Measurements from ENCODE around the gene SMC5. TPM values are rescaled to one million over a fixed set of nuclear protein-coding genes. Genes with fewer than 3 reads are reported as not detected.

SMC5 gene
- total and polyA plus RNA-seq, 5 donors, result 7.7 to 24.4 (median 15.8) TPM

DNA sequence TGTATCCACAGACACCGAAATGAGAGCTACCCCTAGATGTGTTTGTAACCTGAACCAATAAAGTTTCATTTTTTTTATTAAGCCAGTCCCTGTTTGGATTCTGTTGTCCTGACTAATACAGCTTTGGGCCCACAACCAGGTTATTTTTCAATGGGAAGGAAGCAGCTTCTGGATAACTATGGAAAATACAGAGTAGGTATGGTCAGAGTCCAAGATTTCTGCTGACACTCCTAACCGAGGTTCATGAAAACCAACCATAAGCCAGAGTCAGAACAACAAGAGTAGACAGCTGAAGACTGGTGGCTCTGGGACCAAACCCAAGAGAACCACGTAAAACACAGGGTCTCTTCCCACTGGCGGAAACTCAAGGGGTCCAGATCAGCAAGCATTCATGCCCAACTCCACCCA, 144.8 kb downstream of the SMC5 start:
- DNase-seq, result no peak
- H3K4me1 ChIP-seq (ENCODE audit: control insufficient read depth, insufficient read depth, low read length), result peaks cover 49% of the 10 kb centered on the region
- WGBS, result 50% methylated on average over 4 of the region's 4 CpGs
- ATAC-seq, result peak; percentile 27 to 57
- no peak overlapping the region for H3K4me3 ChIP-seq (ENCODE audit: low read length)
- H3K9me3 ChIP-seq (ENCODE audit: control insufficient read depth, low read length), result no peaks in the 10 kb centered on the region
- H3K27ac ChIP-seq (ENCODE audit: low read length), result peak overlapping the region; percentile 54
- H3K27me3 ChIP-seq (ENCODE audit: control insufficient read depth, insufficient read depth), result no peaks in the 10 kb centered on the region
- intact Hi-C loops (cut with DNase I), result loop anchor here in 1 of 4 donors (10.0 kb wide), 1 partner anchor 49 kb away; no protein-coding TSS in a partner anchor

DNA sequence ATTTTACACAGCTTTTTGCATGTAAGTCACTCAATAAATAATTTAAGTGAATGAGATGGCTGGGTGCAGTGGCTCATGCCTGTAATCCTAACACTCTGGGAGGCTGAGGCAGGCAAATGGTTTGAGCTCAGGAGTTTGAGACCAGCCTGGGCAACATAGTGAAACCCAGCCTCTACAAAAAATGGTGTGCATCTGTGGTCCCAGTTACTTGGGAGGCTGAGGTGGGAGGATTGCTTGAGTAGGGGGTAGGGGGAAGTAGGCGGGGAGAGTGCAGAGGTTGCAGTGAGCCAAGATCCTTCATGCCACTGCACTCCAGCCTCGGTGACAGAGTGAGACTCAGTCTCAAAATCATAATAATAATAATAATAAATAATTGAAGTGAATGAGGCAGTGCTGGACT, 145.5 kb downstream of the SMC5 start:
- intact Hi-C loops (cut with DNase I), result loop anchor here in 1 of 4 donors (10.0 kb wide), 1 partner anchor 49 kb away; no protein-coding TSS in a partner anchor
- Histone ChIP-seq H3K27ac (ENCODE audit: low read length) (no peak overlapping the region), H3K4me1 (ENCODE audit: control insufficient read depth, insufficient read depth, low read length) (peaks cover 46% of the 10 kb centered on the region), H3K4me3 (ENCODE audit: low read length) (no peak overlapping the region), H3K9me3 (ENCODE audit: control insufficient read depth, low read length) (no peaks in the 10 kb centered on the region), H3K27me3 (ENCODE audit: control insufficient read depth, insufficient read depth) (no peaks in the 10 kb centered on the region)
- 74% methylated on average over 2 of the region's 2 CpGs for WGBS
- ATAC-seq (no peak), DNase-seq (peak in 1 of 3 donors; percentile 32)

Other genes starting within 250 kb of the SMC5 start
- gene MAMDC2, start 215.1 kb upstream of the SMC5 start, total RNA-seq, result 10 to 100 TPM; 12.2 to 18.1 (median 16.5) TPM
- gene MAMDC2, start 215.1 kb upstream of the SMC5 start, polyA plus RNA-seq, result 11.5 TPM
- 10 to 100 TPM; 59.3 to 76.6 (median 72.6) TPM for gene KLF9, start 155.7 kb downstream of the SMC5 start, total RNA-seq
- gene KLF9, start 155.7 kb downstream of the SMC5 start, polyA plus RNA-seq, result 39.5 TPM